Globus pallidus (tissue), 1 donor: ENCODE results near the gene PRKCZ.

Experiments
- DNase-seq: peaks from one replicate; pipeline ENCODE4 v3.0.0-alpha.2; 2015; ENCODE audit warnings: low spot score

The PRKCZ gene

DNA sequence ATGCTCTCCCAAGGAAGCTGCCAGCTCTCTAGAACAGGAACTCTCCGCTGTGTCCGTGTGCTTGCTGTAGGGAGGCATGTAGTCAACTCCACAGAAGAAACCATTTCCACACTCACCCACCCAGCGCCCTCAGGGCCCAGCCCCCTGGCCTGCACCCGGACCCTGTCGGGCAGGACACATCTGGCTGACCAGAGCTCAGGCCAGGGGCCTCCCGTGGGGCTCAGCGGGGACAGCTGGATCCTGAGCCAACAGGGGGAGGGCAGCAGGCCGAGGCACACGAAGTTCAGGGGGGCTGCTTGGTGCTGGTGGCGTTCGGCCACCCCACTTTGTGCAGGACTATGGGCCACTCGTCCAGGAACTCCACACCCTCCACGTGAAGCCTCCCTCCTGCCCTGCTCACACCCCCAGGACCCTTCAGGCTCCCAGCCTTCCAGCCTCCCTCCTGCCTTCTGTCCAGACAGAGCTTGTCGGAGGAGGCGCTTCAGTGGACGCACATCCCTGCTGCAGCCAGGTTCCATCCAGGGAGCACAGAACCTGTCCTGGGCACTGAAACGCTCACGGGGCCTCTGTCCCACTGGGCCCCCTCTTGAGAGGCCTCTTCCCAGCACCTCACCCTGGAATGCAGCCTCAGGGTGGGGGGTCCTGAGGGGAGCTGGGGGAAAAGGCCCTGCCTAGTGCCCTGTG is 159.3 kb downstream of the PRKCZ start:
- no peak for DNase-seq

- no peak for DNase-seq
Observed at GRCh38 chr1:2210084-2210653, 160.0 kb downstream of the PRKCZ start.

DNA sequence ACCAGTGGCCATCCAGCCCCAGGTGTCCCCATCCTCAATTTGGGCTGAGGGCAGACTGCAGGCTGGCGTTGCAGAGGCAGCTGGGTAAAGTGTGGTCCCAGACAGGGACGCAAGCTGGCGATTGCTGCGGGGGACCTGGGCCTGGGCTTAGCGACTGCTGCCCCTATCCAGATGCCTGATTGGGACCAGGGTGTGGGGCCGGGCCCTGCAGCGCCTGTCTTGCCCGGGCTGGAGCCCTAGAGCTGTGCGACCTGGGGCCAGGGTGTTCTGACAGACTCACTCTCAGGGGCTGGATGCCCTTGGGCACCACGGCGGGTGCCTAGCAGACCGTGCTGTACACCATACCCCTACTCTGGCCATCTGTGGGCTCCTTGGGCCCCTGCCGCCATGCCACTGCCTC is 160.6 kb downstream of the PRKCZ start:
- no peak for DNase-seq

GRCh38 chr1:2212274-2212531 is 162.0 kb downstream of the PRKCZ start:
- DNase-seq = no peak

DNA sequence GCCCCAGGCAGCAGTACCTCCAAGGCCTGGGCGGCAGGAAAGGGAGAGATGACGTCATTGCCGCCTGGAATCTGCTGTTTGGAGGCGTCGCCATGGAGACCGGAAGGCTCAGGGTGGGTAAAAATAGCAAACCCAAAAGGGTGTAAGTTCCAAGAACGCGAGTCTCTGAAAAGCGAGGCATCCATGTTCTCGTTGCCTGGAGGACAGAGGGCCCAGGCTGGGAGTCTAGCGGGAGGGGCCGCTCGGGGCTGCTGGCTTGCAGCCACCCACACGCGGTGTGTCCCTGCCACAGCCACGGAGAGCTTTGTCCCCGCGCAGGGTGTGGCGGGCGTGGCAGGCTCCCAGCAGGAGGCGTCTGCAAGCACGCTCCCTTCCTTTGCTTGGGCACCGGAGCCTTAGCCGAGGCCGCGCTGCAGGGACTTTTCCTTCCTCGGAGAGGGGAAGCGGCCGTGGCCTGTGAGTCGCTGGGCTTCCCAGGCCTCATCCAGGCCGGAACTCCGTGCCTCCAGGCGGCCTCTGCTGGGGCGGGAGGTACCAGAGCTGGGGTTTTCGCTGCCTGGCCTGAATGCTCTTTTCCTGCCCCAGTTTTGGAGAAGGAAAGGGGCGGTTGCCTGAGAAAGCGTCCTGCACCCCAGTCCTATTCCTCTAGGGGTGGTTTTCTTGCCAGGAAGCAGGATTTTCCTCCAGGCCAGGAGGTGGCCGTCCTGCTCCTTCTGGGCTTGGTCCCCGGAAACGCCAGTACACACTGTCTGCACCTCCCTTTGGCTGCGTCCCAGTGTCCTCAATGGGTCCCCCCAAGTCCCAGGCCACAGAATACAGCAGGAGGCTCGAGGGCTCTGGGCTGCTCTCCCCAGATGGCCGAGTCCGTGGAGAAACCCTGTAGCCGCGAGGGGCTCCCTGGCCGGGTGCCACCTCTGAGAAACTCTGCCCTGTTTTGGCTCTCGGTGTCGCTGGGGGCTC is 162.6 kb downstream of the PRKCZ start:
- DNase-seq = peak; percentile 75

GRCh38 chr1:2213576-2214505 is 163.6 kb downstream of the PRKCZ start:
- DNase-seq = peak; percentile 43

DNA sequence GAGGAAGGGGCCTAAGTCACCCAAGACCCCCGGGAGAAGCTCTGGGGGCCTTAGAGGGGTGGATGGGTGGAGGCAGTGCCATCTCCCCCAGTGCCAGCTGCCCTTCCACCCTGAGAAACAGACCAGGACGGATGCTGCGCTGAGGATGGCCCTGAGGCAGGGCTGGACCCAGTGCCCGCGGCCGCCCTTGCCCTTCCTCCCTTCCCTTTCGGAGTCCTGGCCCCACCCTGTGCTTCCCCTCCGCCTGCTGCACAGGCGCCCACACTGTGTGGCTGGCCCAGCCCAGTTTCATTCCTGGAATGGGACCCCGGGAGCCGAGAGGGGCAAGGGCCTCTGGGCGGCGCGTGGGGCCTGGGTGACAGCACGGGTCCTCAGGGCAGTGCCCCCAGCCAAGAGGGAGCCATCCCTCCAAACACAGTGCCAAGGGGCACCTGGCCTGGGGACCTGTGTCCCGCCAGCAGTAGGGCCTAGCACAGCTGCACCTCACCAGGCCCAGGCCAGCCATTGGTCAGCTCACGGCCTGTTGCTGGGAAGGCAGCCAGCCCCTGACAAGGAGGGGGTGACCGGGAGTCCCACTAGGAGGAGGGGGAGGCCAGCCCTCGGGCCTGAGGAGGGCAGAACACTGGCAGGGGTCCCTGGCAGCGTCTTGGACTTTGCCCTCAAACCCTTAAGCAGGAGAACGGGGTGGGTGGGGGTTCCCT is 164.5 kb downstream of the PRKCZ start:
- DNase-seq = peak; percentile 45

DNA sequence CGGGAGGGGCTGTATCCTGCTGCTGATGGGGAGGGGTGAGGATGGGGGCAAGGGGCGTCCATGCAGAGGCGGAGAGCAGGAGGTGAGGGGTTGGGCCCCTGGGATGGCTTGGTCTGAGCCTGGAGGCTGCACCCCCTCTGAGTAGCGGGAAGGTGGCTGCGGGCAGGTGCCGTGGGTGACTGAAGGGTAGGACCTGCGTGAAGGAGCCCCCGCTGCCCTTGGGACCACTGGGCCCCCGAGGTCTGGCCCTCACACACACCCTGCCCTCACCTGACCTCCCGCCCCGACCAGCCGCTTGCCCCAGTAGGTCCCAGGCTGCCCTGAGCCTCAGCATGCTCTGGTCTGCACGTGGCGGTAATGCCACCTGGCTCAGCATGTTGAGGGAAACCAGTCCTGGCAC is 165.1 kb downstream of the PRKCZ start:
- DNase-seq = no peak

- no peak for DNase-seq
Observed at GRCh38 chr1:2215909-2216766, 165.9 kb downstream of the PRKCZ start.

DNA sequence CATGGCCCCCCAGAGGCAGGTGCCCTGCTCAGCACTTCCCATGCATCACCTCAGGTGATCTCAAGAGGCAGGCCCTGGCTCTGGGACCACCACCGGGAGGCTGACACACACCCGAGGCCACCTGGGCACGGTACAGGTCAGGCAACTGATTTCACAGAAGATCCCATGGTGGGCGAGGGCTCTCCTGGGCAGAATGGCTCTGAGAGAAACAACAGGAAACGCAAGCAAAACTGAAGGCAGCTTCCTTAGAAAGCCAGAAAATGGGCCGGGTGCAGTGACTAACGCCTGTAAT is 166.5 kb downstream of the PRKCZ start:
- DNase-seq = no peak

DNA sequence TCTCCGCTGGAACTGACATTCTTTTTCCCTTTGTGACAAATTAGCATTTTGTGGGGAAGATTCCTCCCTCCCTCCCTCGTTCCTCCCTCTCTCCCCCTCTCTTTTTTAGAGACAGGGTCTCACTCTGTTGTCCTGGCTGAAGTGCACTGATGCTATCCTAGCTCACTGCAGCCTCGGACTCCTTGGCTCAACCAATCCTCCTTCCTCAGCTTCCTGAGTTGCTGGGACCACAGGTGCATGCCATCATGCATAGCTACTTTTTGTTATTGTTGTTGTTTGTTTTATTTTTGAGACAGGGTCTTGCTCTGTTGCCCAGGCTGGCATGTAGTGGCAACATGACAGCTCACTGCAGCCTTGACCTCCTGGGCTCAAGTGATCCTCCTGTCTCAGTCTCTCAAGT is 171.1 kb downstream of the PRKCZ start:
- DNase-seq = no peak

GRCh38 chr1:2224170-2224584 is 174.0 kb downstream of the PRKCZ start:
- no peak for DNase-seq

DNA sequence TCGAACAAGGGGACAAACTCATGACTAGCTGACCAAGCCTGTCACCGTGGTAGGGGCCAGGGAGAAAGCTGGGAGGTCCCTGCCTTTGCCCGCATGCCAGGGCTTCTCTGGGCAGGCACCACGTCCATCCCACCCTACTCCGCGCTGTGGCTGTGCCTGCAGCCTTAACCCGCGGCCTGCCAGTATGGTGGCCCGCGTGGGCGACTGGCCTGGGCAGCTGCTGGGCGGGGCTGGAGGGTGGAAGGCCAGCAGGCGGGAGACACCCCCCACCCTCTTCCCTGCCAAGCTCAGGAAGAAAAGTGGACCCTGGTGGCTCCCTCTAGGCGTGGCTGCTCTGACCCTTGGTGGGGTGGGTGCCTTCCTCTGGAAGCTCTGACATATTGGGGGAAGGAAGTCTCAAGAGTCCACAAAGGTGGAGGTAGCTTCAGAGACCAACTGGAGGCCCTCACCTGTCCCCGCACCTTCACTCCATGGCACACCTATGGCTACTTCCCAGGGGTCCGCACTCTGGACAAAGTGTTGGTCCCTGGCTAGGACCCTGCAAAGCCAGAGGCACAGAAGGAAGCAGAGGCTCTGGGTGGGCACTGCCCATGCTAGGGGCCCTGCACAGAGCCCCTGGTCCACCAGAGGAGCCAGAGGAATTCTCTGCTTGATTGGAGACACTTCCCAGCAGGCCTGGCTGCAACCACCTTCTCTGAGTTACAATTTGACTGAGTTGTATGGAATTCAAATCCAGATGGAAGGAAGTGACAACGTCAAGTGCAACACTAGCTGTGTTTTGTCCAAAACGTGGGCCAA is 174.6 kb downstream of the PRKCZ start:
- no peak for DNase-seq

DNA sequence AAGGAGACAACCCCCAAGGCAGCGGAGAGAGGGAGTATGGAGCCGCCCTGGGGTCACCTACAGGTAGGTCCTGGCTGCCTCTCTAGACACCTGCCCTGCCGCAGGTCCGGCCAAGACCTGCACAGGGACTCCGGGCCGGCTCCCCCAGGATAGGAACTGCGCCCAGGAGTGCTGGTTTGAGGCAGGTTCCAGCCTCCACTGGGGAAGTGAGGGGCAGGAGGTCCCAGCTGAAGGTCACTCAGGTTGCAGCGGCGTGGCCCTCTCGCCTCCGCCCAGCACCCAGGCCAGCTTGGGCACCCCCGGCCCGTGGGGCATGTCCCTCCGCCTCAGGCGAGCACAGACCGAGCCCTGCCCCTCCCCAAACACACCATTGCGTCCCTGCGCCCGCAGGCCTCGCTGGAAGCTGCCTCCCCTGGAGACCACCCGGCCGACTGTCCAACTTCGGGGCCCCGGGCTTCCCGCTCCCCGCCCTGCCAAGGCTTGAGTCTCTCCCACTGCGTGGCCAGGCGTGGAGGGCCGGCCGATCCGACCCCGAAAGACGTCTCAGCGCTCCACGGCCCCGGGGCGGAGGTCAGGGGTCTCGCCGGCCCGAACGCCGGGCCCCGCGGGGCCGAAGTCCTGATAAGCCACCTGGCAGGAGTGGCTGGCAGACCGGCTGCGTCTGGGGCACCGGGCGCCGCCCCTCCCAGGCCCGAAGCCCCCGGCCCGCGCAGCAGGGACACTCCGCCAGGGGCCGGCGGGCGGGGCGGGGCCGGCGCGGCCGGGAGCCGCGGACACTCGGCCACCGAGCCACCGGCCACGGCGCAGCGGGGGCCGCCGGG is 176.5 kb downstream of the PRKCZ start:
- no peak for DNase-seq

DNA sequence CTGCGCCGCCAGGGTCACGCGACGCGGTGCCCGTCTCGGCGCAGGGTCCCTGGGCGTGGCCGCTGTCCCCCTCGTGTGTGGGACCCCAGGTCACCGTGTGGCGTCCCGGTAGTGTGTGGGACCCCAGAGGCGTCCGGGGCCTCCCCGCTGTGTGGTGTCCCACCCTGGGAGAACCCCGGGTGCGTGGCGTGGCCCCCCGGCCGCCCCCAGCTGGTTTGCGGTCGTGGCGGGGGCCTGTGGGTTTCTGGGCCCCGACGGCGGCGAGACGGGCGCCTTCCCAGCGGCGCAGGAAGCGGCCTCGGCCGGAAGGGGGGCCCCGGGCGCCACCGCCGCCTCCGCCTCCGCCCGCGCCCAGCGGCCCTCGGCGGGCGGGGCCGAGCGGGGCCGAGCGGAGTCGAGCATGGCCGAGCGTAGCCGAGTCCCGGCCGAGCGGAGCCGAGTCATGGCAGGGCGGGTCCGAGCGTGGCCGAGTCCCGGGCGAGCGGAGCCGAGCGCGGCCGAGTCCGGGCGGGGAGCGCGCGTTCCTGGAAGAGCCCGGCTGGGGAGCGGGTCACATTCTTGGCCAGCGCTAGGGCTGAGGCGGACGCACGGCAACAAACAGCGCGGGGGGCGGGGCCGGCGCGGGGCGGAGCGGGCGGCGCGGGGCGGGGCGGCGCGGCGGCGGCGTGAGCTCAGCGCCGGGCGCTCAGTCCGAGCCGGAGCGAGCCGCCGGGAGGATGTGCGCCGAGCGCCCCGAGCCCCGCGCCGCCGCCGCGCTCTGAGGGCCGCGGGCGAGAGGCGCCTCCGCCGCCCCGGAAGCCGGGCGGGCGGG is 177.3 kb downstream of the PRKCZ start:
- peak; percentile 96 for DNase-seq

DNA sequence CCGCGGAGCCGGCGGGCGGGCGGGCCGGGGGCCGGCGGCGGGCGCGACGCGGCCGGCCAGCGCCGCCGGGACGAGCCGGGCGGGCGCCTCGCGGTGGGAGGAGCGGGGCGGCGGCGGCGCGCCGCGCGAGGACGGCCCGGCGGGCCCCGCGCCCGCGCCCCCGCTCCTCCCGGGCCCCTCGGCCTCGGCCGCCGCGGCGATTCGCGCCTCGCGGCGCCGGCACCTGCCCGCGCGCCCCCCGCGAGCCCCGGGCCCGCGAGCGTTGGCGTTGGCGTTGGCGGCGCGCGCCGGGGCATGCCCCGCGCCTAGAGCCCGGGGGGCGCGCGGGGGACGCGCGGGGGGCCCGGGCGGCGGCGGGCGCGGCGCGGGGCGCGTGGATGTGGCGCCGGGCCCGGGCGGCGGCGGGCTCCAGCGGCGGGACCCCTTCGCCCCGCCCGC is 178.0 kb downstream of the PRKCZ start, which contains the start of gene SKI:
Gene SKI (plus strand): TSS at position 163 of the 438 bp plus-strand sequence. CDS start 448 bp downstream, outside the sequence.
- DNase-seq = no peak

DNA sequence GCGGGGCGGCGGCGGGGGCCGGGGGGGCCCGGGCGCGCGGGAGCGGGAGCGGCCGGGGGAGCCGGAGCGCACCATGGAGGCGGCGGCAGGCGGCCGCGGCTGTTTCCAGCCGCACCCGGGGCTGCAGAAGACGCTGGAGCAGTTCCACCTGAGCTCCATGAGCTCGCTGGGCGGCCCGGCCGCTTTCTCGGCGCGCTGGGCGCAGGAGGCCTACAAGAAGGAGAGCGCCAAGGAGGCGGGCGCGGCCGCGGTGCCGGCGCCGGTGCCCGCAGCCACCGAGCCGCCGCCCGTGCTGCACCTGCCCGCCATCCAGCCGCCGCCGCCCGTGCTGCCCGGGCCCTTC is 178.5 kb downstream of the PRKCZ start:
- DNase-seq = no peak
